Endodermal cell (in vitro differentiated cells): ENCODE data around the gene HSPH1. TPM values are rescaled to one million over a fixed set of nuclear protein-coding genes. Genes with fewer than 3 reads are reported as not detected.
A peak's percentile ranks its signal among the peaks of the same experiment; 100 is the strongest.

Source experiments
- DNase-seq: peaks from one replicate; pipeline ENCODE4 v3.0.0-alpha.2; 2017
- H3K27ac ChIP-seq: 2 replicates; pipeline ENCODE4 v1.5.1; 2013; ENCODE audit warnings: mild to moderate bottlenecking, low read depth, low read length, moderate library complexity
- H3K27me3 ChIP-seq: 2 replicates; pipeline ENCODE4 v1.6.1; 2013; ENCODE audit warnings: mild to moderate bottlenecking, low read length, moderate library complexity; ENCODE audit not compliant: insufficient read depth, control insufficient read depth, poor library complexity, severe bottlenecking
- H3K36me3 ChIP-seq: 2 replicates; pipeline ENCODE4 v1.7.0; 2013; ENCODE audit warnings: mild to moderate bottlenecking, low read length, moderate library complexity; ENCODE audit not compliant: control insufficient read depth, insufficient read depth
- H3K4me1 ChIP-seq: one replicate; pipeline ENCODE4 v1.7.0; 2013; ENCODE audit warnings: low read length; ENCODE audit not compliant: control insufficient read depth, insufficient read depth
- H3K4me3 ChIP-seq: 2 replicates; pipeline ENCODE4 v1.5.1; 2013; ENCODE audit warnings: mild to moderate bottlenecking, low read length, moderate library complexity
- H3K9ac ChIP-seq: 2 replicates; pipeline ENCODE4 v1.6.1; 2013; ENCODE audit warnings: mild to moderate bottlenecking, low read length, moderate library complexity; ENCODE audit not compliant: poor library complexity, severe bottlenecking; ENCODE audit errors: extremely low read depth
- H3K9me3 ChIP-seq: 2 replicates; pipeline ENCODE4 v1.6.1; 2013; ENCODE audit warnings: mild to moderate bottlenecking, low read length, moderate library complexity; ENCODE audit not compliant: control insufficient read depth
- H3K27ac Mint-ChIP-seq: 2 replicates; pipeline ENCODE4 v1.8.0; 2020; ENCODE audit warnings: mixed read lengths
- H3K27me3 Mint-ChIP-seq: 2 replicates; pipeline ENCODE4 v1.8.0; 2021; ENCODE audit warnings: mild to moderate bottlenecking, mixed read lengths; ENCODE audit not compliant: insufficient read depth
- H3K36me3 Mint-ChIP-seq: 2 replicates; pipeline ENCODE4 v1.8.0; 2020; ENCODE audit warnings: low read depth, mixed read lengths
- H3K4me1 Mint-ChIP-seq: 2 replicates; pipeline ENCODE4 v1.8.0; 2020; ENCODE audit warnings: mixed read lengths
- H3K4me3 Mint-ChIP-seq: 2 replicates; pipeline ENCODE4 v1.8.0; 2020; ENCODE audit warnings: mild to moderate bottlenecking, moderate library complexity, mixed read lengths
- H3K9me3 Mint-ChIP-seq: 2 replicates; pipeline ENCODE4 v1.8.0; 2020; ENCODE audit warnings: mild to moderate bottlenecking, mixed read lengths
- WGBS, 2 experiments: methylation state at CpG; one replicate each; pipeline versions ENCODE4 v1.1.5 to v1.1.7; 2013; ENCODE audit warnings: missing lambda C conversion rate in 2 of 2, mixed read lengths in 1 of 2; ENCODE audit not compliant: insufficient coverage in 1 of 2, insufficient read length in 1 of 2; 5-methylcytosine and 5-hydroxymethylcytosine counted together
- total RNA-seq, 2 donors: library from RNA; stranded (reverse); fragmentation: NEBNext Ultra II Directional in 1 of 2; extraction: Animal tissue kit (Norgen Biotek cat#: 25700) in 1 of 2; gene quantifications; 2 replicates in 1 of 2; 3 replicates in 1 of 2; pipeline ENCODE4 v1.2.1, GENCODE V29; 2021
- TF ChIP-seq, protein P1 (sequence below): fragments of 200-600 bp; sonication (generic); conservative IDR thresholded peaks from 2 replicates; pipeline ENCODE4 v1.5.0; 2021; ENCODE audit warnings: antibody characterized with exemption, mild to moderate bottlenecking

Gene HSPH1
- total RNA-seq, 2 donors from 2014 or later: 88.0 to 120 TPM

DNA sequence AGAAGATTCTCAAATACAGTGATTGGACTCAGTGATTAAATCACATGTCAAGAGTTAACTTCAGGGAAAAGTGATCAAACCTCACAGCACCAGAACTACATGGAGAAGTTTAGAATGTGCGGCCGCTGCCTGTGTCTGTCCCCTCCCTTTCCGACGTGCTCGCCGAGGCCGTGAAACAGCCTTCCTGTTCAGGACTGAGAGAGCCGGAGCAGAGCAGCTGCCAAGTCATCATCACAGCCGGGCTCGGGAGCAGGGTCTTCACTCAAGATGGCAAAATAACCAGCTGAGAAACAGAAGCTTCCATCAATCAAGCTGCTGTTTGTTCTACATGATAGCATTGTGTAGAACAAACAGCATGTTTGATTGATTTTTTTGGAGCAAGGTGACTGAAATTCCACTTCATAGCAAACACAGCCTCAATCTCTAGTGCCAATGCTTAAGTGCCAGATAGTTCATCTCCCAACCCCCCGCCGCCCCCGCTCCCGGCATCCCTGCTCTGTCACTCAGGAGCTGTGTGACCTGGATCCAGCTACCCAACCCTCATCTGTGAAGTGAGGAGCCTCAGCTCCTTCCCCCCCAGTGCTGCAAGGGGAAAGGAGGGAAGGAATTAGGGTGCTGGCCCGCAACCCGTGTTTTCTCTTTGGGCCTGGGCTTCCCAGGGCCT lies 70.6 kb downstream of the HSPH1 start:
- DNase-seq: peak; percentile 39
- no peak overlapping the region for H3K9ac ChIP-seq
- peaks cover 2% of the 10 kb centered on the region for H3K9me3 Mint-ChIP-seq
- no peak overlapping the region for H3K27ac Mint-ChIP-seq
- H3K4me1 Mint-ChIP-seq: peaks cover 31% of the 10 kb centered on the region
- H3K4me3 ChIP-seq: no peak overlapping the region
- no peaks in the 10 kb centered on the region for H3K9me3 ChIP-seq
- no peaks in the 10 kb centered on the region for H3K4me1 ChIP-seq
- H3K36me3 ChIP-seq: no peaks in the 10 kb centered on the region
- no peaks in the 10 kb centered on the region for H3K27me3 ChIP-seq
- no peaks in the 10 kb centered on the region for H3K36me3 Mint-ChIP-seq
- H3K27me3 Mint-ChIP-seq: no peaks in the 10 kb centered on the region
- TF ChIP-seq, protein P1, sequence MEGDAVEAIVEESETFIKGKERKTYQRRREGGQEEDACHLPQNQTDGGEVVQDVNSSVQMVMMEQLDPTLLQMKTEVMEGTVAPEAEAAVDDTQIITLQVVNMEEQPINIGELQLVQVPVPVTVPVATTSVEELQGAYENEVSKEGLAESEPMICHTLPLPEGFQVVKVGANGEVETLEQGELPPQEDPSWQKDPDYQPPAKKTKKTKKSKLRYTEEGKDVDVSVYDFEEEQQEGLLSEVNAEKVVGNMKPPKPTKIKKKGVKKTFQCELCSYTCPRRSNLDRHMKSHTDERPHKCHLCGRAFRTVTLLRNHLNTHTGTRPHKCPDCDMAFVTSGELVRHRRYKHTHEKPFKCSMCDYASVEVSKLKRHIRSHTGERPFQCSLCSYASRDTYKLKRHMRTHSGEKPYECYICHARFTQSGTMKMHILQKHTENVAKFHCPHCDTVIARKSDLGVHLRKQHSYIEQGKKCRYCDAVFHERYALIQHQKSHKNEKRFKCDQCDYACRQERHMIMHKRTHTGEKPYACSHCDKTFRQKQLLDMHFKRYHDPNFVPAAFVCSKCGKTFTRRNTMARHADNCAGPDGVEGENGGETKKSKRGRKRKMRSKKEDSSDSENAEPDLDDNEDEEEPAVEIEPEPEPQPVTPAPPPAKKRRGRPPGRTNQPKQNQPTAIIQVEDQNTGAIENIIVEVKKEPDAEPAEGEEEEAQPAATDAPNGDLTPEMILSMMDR: no peak
- 82 to 97% methylated on average over 6 to 16 of the region's 16 CpGs for WGBS, 2 experiments
- no peak overlapping the region for H3K4me3 Mint-ChIP-seq
- H3K27ac ChIP-seq: no peak overlapping the region

DNA sequence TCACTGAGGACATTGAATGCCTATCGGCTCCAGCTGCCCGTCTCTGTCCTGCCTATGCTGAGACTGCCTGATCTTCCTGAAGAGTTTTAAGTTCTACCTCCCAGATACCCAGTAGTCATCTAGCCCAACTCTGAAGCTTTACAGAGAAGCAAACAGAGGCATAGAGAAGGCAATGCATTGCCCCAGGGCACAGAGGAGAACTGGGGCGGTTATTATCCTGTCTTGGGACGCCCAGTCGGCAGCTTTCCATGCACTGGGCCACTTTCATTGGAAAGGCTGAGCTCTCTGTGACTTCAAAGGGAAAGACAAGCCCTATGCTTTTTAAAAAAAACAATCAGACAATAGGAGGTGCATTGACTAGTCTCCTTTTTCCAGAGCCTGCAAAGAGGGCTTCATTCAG lies 71.6 kb downstream of the HSPH1 start:
- H3K36me3 ChIP-seq: no peaks in the 10 kb centered on the region
- Mint-ChIP-seq H3K27me3 (no peaks in the 10 kb centered on the region), H3K4me3 (no peak overlapping the region), H3K9me3 (peaks cover 2% of the 10 kb centered on the region), H3K27ac (no peak overlapping the region), H3K36me3 (no peaks in the 10 kb centered on the region), H3K4me1 (peaks cover 28% of the 10 kb centered on the region)
- no peaks in the 10 kb centered on the region for H3K9me3 ChIP-seq
- no peak overlapping the region for H3K9ac ChIP-seq
- TF ChIP-seq, protein P1: no peak
- no peak for DNase-seq
- H3K27me3 ChIP-seq: no peaks in the 10 kb centered on the region
- no peak overlapping the region for H3K4me3 ChIP-seq
- no peaks in the 10 kb centered on the region for H3K4me1 ChIP-seq
- no peak overlapping the region for H3K27ac ChIP-seq
- WGBS, 2 experiments: 73 to 85% methylated on average over 4 to 5 of the region's 5 CpGs

DNA sequence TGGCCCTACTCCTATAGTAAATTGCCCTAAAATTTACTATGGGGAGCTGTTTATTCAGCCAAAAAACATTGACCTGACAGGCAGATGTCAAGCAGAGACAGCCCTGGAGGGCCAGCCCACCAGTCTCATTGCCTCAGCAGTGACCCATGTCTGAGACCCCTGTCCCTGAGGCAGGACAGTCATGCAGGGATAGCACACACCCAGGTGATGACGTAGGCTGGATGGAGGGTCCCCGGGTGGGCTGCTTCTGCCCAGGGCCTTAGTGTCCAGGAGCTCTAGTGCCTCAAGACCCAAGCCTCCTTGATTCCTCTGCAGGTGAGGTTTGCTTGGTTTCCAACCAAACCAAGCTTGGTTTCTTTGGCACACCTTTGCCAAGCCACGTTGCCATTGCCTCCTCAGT lies 72.1 kb downstream of the HSPH1 start:
- H3K4me3 ChIP-seq: no peak overlapping the region
- DNase-seq: no peak
- 93 to 100% methylated on average over 2 to 3 of the region's 3 CpGs for WGBS, 2 experiments
- no peaks in the 10 kb centered on the region for H3K36me3 Mint-ChIP-seq
- no peak overlapping the region for H3K27ac ChIP-seq
- H3K36me3 ChIP-seq: no peaks in the 10 kb centered on the region
- no peak overlapping the region for H3K9ac ChIP-seq
- no peak overlapping the region for H3K4me3 Mint-ChIP-seq
- TF ChIP-seq, protein P1: no peak
- H3K9me3 Mint-ChIP-seq: peaks cover 2% of the 10 kb centered on the region
- H3K27me3 Mint-ChIP-seq: no peaks in the 10 kb centered on the region
- H3K4me1 ChIP-seq: no peaks in the 10 kb centered on the region
- H3K27ac Mint-ChIP-seq: no peak overlapping the region
- no peaks in the 10 kb centered on the region for H3K9me3 ChIP-seq
- no peaks in the 10 kb centered on the region for H3K27me3 ChIP-seq
- H3K4me1 Mint-ChIP-seq: peaks cover 23% of the 10 kb centered on the region
